ENCODE data around the gene PLEKHG3.

DNA sequence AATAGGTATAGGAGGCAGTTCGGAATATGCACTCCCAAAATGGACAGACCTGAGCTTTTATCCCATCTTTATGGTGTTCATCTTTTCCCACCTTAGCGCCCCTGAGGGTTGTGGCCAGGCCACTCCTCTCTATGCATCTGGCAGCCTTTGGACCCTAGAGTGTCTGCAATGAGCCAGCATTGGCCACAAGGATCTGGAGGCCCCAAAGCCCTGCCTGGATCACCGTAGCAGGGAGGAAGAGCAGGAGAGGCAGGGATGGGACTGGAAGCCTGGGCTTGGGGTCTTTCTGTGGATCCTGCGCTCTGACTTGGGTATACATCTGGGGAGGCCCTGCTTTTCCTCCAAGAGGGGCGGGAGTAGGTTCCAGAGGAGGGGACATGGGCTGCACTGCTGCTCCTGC lies 52.5 kb downstream of the PLEKHG3 start:
- TF ChIP-seq CREB1 (IDR thresholded peaks at IDR 0.05; ENCODE audit: low read depth) (no peak), TCF12 (IDR thresholded peaks at IDR 0.05; ENCODE audit: low read depth) (no peak), RAD21 (IDR thresholded peaks at IDR 0.05; ENCODE audit: low read depth) (no peak), YY1 (IDR thresholded peaks at IDR 0.05; ENCODE audit: low read depth) (no peak), TAF1 (IDR thresholded peaks at IDR 0.05; ENCODE audit: low read depth) (no peak), MAX (IDR thresholded peaks at IDR 0.05) (no peak), EP300 (IDR thresholded peaks at IDR 0.05; ENCODE audit: borderline replicate concordance) (no peak), NFIC (IDR thresholded peaks at IDR 0.05) (no peak), ZBTB7A (IDR thresholded peaks at IDR 0.05; ENCODE audit: low read depth) (no peak), REST (IDR thresholded peaks at IDR 0.05; ENCODE audit: low read depth) (no peak), TEAD4 (IDR thresholded peaks at IDR 0.05) (no peak), EGR1 (IDR thresholded peaks at IDR 0.05) (no peak), CEBPB (IDR thresholded peaks at IDR 0.05) (no peak)
- TF ChIP-seq, protein P1, sequence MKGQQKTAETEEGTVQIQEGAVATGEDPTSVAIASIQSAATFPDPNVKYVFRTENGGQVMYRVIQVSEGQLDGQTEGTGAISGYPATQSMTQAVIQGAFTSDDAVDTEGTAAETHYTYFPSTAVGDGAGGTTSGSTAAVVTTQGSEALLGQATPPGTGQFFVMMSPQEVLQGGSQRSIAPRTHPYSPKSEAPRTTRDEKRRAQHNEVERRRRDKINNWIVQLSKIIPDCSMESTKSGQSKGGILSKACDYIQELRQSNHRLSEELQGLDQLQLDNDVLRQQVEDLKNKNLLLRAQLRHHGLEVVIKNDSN (IDR thresholded peaks at IDR 0.05), result no peak
